HG02981 (cell line): ENCODE data around the gene ENOSF1.
"Not testable (repeated sequence)": the region's sequence is repeated elsewhere in the genome, so short reads cannot be mapped to it uniquely, and the experiment has no call there.

ENCODE experiments used
- ATAC-seq: cut with Tn5 transposase; IDR thresholded peaks from one replicate; pipeline ENCODE4 v1.9.1; 2021; ENCODE audit warnings: mild to moderate bottlenecking, moderate library complexity; ENCODE audit not compliant: unreplicated experiment

ENOSF1 gene, protein sequence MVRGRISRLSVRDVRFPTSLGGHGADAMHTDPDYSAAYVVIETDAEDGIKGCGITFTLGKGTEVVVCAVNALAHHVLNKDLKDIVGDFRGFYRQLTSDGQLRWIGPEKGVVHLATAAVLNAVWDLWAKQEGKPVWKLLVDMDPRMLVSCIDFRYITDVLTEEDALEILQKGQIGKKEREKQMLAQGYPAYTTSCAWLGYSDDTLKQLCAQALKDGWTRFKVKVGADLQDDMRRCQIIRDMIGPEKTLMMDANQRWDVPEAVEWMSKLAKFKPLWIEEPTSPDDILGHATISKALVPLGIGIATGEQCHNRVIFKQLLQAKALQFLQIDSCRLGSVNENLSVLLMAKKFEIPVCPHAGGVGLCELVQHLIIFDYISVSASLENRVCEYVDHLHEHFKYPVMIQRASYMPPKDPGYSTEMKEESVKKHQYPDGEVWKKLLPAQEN

DNA sequence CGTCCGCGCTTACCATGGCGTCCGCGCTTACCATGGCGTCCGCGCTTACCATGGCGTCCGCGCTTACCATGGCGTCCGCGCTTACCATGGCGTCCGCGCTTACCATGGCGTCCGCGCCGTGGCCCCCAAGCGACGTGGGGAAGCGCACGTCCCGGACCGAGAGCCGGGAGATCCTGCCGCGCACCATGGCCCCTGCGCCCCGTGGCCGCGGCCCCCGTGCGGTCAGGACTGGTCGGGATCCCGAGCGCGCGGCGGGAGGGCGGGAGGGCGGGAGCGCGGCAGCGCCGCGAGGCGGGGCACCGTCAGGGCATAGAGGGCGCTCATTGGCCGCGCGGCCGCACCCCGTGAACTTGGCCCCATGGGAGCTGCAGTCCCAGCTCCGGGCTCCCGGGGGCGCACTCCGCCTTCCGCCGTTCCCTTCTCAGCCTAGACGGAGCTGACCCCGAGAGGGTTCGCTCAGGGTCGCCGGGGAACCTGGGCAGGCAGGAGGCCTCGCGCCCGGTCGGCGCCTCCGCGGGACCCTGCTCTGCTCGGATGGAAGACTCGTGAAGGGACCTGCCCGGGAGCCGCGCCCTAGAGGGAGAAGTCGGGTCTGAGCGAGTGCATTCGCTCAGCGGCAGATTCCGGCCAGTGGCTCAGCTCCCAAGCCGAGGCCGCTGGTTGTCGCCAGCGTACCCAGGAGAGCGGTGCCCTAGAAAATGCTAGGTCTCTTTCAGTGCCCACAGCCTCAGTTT, at the start of gene ENOSF1:
TSS of gene ENOSF1 (minus strand) at position 230 of the 734 bp plus-strand sequence. CDS start at position 187, 43 bp downstream.
- peak; percentile 90 for ATAC-seq

DNA sequence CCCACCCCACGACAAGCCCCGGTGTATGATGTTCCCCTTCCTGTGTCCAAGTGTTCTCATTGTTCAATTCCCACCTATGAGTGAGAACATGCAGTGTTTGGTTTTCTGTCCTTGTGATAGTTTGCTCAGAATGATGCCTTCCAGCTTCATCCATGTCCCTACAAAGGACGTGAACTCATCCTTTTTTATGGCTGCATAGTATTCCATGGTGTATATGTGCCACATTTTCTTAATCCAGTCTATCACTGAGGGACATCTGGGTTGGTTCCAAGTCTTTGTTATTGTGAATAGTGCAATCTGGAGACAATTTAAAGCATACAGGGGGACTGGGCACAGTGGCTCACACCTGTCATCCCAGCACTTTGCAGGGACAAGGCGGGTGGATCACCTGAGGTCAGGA, 47.4 kb upstream of the ENOSF1 start:
- not testable (repeated sequence) for ATAC-seq

DNA sequence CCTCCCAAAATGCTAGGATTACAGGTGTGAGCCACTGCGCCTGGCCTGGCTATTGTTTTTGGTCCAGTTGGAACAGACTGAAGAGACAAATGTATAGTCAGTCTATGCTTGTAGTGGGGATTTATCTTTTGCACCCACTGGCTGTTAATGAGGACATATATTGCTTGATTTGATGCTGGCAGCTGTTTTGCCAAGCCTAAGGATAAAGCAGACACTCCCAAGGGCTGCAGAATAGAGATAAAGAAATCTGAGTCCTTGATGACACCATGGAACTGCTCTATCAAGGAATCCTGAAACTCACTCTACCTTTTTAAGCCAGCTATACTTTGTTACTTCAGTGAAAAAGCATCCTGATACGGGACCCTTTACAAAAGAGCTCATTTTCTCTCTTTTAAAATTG, 43.1 kb upstream of the ENOSF1 start:
- ATAC-seq = no peak

DNA sequence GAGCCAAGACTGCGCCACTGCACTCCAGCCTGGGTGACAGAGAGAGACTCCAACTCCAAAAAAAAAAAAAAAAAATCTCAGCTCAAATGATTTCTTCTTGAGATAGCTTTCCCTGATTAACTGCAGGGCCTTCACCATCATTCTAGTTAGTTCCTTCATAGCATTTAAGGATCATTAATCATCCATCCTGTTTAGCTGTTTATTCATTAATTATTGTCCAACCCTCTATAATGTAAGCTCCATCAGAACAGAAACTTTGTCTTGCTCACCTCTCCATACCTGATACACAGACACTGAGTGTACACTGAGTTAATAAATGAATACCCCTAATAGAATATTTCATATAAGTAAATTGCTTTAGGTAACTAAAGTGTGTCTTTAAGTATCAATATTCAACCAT, 42.2 kb upstream of the ENOSF1 start:
- no peak for ATAC-seq

DNA sequence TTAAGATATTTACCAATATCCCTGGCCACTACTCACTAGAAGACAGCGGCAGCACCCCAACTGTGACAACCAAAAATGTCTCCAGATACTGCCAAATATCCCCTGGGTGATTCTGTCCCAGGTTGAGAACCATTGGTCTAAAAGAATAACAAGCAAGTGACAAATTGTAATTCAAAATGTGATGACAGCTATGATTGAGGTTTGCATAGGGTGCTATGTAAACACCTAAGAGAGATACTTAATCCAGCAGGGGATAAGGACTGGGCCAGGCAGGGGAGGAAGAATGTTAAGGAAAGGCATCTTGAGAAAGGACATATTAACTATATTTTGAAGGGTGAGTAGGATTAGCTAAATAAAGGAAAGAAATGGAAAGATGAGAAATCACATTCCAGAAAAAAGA, 38.0 kb upstream of the ENOSF1 start:
- ATAC-seq = no peak

DNA sequence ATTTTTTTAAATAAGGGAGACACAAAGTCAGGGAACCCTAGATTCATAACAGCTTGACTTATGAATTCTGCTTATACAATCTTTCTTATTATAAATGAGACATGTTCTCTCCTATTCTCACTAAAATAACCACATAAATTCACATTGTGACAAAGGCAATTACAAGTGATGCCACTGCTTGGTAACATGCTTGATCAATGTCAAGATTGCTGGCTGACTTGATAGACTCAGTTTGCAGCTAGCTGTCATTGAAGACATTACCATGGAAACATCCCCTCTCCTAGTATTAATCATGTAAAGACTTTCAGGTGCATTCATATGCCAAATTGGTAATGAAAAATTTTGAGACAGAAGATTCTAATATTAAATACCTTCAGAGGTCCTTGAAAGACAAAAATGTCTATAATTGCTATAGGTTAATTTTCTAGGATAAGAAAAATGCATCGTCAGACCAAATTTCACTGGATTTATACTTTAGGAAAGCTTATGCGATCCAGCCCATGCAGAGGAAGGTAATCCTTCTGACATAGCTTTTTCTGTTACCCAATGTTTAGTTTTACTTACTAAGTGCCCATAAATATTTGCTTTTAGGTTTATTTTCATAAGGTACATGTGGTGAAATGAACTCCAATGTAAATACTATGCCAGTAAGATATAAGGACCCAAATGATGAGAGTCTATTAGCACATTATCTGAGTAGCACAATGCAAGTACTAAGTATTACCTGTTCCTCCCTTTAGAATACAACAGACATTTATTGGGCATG, 32.6 kb upstream of the ENOSF1 start:
- no peak for ATAC-seq

DNA sequence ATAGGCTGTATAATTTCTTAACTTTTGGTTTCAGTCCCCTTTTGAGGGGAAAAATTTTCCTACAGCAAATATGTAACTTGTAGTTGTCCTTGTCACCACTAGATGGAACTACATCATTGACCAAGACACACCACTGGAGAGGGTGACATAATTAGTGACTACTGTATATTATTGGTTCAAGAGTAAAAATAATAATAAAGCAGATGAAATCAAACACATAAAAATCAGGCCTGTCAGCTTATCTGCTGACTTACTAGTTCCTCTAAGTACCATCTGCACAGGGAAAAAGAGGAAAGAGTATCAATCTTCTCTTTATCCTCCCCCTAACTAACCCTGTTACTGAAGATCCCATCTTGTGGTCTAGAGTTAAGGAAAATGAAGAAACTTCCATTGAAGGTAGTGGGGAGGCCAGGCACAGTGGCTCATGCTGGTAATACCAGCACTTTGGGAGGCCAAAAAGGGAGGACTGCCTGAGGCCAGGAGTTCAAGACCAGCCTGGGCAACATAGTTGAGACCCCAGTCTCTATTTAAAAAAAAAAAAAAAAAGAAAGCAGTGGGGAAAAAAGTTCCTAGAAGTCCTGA, 29.6 kb upstream of the ENOSF1 start:
- ATAC-seq = peak; percentile 86

DNA sequence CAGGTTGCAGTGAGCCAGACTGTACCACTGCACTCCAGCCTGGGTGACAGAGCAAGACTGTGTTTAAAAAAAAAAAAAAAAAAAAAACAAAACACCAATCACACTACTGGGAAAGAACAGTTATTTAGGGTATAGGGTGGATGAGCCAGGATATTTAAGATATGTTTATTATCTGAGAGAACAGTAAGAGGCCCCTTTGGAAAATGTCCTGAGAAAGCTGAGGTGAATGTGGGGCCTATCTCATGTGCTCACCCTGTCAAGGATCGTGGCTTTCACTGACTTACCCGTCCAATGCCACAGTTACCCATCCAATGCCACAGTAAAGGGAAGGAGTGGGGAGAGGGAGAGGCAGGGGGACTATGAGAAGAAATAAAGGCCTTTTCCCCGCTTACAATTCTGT, 19.9 kb upstream of the ENOSF1 start:
- no peak for ATAC-seq

DNA sequence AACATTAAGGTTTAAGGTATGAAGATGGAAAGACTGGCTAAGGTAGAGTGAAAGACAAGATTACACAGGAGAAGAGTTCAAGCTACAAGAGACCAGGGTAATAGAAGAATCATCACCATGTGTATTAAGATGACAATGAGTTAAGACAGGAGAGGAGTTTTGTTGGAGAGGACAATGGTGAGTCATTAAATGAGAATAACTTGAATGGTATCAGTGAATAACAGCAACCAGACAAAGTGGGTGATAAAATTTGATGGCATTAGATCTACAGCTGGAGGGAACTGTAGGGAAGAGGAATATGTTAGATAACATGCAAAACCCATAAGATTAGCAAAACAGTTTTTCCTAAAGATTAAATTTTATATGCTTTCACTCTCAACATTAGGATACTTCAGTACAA, 18.8 kb upstream of the ENOSF1 start:
- no peak for ATAC-seq

DNA sequence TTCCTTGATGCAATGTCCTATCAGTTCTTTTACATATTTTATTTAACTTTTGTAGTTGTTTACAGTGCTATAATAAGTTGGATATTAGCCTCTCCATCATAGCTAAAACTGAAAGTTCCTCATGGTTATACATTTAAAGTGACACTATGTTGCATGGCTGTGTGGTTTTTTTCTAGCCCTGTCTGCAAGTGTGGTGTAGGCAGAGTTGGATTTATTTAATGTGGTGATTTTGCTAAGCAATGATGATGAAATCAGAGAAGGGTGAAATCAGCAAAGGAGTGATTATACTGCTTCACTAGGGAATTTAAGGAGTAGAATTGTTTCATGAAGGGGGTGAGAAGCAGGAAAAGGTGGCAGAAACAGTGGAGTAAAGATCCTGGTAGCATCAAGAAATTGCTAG, 18.3 kb upstream of the ENOSF1 start:
- ATAC-seq = no peak

DNA sequence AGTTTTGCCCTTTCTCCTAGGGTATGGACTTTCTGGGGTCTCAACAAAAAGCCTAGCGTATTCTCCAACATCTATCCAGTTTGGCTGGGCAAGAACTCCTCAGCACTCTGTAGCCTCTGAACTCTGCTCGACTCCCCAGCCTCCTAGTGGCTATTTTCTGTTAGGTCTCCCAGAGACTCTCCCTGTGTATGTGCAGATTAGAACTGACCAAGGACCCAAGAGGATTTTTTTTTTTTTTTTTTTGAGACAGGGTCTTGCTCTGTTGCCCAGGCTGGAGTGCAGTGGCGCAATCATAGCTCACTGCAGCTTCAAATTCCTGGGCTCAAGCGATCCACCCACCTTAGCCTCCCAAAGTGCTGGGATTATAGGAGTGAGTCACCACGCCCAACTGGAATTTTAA, 17.7 kb upstream of the ENOSF1 start:
- ATAC-seq = not testable (repeated sequence)

DNA sequence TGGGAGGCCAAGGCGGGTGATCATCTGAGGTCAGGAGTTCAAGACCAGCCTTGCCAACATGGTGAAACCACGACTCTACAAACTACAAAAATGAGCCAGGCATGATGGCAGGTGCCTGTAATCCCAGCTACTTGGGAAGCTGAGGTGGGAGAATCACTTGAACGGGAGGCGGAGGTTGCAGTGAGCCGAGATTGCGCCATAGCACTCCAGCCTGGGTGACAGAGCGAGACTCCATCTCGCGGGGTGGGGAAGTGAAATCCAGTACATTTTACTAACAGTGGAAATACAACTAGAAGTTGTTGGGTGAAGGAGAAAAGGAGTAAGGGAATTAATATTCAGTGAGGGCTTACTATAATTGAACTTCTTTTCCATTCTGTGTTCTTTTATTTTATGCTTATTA, 13.2 kb upstream of the ENOSF1 start:
- ATAC-seq = no peak

DNA sequence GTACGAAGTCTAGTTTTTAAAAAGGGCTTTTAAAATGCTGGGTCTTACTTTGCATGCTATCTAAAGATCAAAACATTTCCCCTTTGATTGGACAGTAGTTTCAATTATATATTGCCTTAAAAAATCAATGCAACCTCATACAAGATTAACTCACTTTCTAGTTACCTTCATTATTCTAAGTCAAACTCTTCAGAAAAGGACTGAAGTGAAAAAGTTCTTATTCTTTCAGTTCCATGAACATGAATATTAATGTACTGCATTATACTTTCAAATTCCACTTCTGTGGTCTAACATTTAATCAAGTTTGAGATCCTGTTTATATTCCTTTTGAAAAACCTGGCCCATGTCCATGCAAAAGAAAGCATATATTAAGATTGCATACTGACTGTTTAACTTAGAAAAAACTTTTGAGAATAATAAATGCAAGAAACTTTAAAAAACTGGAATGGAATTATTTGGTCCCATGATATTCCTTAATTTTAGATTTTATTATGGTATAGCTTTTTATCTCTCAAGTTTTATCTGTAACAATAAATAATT, 11.2 kb upstream of the ENOSF1 start:
- ATAC-seq = no peak

DNA sequence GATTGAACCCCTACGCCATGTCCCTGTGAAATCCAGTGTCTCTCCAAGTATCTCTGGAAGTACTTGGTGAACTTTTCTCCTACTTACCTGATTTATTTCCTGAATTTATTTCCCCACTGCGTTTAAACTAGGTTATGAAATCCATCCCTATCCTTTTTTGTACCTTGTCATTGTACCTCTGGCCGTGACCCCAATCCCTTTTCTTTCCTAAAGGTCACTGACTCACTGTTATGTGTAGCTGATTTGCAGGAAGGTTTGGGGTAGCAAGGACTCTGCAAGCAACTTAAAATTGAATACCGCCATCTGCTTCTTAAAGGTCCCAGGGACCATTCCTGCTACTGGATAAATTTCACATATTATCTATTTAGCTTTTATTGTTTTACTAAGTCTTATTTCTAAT, 4.6 kb upstream of the ENOSF1 start:
- no peak for ATAC-seq

DNA sequence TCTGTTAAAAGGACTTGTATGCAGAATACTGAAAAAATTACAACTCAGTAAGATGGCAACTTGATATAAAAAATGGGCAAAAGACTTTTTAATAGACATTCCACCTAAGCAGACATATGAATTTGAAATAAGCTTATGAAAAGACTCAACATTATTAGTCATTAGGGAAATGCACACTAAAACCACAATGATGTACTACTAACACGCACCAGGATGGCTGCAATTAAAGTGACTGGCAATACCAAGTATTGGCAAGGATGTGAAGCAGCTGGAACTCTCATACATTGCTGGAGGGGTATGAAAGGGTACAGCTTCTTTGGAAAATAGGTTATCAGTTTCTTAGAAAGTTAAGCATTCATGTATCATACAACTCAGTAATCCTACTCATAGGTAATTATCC, 3.2 kb upstream of the ENOSF1 start:
- no peak for ATAC-seq

DNA sequence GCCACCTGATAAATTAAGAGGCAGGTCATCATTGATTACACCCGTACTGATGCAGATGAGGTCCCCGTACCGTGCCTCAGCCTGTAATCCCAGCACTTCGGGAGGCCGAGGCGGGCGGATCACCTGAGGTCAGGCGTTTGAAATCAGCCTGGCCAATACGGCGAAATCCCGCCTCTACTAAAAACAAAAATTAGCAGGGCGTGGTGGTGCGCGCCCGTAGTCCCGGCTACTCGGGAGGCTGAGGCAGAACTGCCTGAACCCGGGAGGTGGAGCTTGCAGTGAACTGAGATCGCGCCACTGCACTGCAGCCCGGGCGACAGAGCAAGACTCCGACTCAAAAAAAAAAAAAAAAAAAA, 683 bp upstream of the ENOSF1 start:
- ATAC-seq = no peak

DNA sequence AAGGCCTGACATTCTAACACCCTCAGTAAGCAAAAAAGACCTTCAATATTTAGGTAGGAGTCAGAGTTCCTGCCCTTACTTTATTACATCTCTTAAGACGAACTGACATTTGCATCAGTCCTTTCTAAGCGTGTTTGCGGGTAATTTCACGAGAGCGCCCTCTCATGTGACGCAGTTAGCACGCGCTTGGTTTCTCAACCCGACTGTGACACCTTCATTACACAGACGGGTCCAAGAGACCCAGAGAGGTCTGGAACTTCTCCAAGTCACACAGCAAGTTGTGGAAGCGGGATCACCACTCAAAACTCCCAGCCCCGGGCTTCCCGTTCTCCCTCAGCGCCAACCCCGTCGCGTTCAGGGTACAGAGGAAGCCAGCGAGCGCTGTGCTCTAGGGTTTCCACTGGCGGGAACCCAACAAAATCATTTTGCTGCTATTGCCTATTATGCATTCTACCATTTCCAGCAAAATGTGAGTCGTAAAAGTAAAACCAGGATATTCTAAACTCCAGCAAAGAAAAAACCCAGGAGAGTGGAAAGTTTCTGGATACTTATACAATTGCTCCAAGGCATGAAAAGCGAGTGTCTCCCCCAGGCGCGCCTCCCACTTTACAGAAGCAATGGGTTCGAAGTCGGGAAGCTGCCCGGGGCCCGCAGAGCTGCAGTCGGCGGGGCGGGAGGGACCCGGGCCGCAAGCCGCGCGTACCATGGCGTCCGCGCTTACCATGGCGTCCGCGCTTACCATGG, 601 bp downstream of the ENOSF1 start:
- ATAC-seq = peak; percentile 56

DNA sequence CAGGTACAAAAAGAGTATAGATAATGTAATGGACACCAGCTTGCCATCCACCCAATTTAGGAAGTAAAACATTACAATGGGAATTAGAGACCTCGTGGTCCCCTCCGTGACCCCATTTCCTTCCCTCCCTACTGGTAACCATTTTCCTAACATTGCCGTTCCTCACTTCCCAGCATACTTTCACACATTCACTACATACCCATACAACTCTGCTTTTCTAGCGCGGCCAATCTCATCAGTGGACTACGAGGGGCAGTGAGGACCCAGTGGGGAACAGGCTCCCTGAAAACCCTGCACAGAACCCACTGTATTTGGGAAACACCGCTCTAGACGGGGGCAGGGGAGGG, 1.1 kb downstream of the ENOSF1 start:
- peak; percentile 3 for ATAC-seq

DNA sequence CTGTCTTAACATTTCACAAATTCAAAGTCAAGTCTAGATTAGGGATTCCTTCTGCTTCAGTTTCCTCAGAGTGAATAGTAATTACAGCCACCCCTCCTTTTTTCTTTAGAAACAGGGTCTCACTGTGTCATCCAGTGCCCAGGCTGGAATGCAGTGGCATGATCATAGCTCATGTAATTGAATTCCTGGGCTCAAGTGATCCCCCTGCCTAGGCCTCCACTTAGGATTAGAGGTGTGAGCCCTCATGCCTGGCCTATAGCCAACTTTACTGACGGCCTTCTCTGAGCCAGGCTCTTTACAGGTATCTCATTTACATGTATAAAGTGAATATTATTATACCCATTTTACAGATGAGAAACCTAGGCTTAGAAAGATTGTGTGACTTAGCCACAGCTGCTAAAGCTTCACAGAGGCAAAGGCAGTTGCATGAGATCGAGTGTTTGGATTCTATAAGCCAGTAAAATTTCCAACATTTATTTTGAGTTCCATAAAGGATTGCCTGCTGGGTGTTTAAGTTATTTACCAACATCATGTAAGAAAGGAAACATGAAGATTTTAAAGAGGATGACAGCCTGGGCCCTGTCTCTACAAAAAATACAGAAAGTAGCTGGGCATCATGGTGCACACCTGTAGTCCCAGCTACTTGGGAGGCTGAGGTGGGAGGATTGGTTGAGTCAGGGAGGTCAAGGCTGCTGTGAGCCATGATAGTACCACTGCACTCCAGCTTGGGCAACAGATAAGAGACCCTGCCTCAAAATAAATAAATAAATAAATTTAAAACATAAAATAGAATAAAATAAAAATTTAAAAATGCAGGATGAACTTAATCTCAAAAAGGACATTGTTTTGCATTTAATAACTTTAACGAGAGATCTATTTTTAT, 1.8 kb downstream of the ENOSF1 start:
- ATAC-seq = no peak
